ENCODE data around the gene RPE. TPM values are rescaled to one million over a fixed set of nuclear protein-coding genes. Genes with fewer than 3 reads are reported as not detected.
A peak's percentile ranks its signal among the peaks of the same experiment; 100 is the strongest.

Gene RPE
- polyA plus RNA-seq (2011; rRNA removed) (68.4 and 73.3 TPM in 2 replicates), polyA minus RNA-seq (2011; rRNA and poly(A)+ RNA removed) (84.1 and 95.3 TPM in 2 replicates)

GRCh38 chr2:210002158-210003157 is at the start of gene RPE:
Gene RPE (plus strand): TSS chr2:210002638. CDS start chr2:210002662, 24 bp downstream.
- Histone ChIP-seq H3K27me3 (ENCODE audit: control insufficient read depth, insufficient read depth, low read length) (no peaks in the 10 kb centered on the region), H3K4me3 (ENCODE audit: low read depth, low read length) (peak within 1 kb of the TSS; percentile 93), H3K27ac (ENCODE audit: low read depth, low read length) (no peak within 1 kb of the TSS), H3K9me3 (ENCODE audit: control insufficient read depth, insufficient read depth, low read length) (no peaks in the 10 kb centered on the region; the same call in 1 of the 2 replicates)
- POLR2A ChIA-PET = no interaction called here
- CTCF ChIA-PET = interaction anchor here (0.6 to 1.0 kb wide), 3 partner anchors 71 to 196 kb away, joined by 3 to 4 read pairs (median 3); no protein-coding TSS in a partner anchor
- TF ChIP-seq, protein P1, sequence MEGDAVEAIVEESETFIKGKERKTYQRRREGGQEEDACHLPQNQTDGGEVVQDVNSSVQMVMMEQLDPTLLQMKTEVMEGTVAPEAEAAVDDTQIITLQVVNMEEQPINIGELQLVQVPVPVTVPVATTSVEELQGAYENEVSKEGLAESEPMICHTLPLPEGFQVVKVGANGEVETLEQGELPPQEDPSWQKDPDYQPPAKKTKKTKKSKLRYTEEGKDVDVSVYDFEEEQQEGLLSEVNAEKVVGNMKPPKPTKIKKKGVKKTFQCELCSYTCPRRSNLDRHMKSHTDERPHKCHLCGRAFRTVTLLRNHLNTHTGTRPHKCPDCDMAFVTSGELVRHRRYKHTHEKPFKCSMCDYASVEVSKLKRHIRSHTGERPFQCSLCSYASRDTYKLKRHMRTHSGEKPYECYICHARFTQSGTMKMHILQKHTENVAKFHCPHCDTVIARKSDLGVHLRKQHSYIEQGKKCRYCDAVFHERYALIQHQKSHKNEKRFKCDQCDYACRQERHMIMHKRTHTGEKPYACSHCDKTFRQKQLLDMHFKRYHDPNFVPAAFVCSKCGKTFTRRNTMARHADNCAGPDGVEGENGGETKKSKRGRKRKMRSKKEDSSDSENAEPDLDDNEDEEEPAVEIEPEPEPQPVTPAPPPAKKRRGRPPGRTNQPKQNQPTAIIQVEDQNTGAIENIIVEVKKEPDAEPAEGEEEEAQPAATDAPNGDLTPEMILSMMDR (IDR thresholded peaks at IDR 0.05; ENCODE audit: low read depth, low read length) = no peak
- DNase-seq (ENCODE audit: low read depth, low spot score) = peak; percentile 70

- ChIA-PET POLR2A (no interaction called here), CTCF (no interaction called here)
- Histone ChIP-seq H3K27ac (ENCODE audit: low read depth, low read length) (no peak overlapping the region), H3K27me3 (ENCODE audit: control insufficient read depth, insufficient read depth, low read length) (no peaks in the 10 kb centered on the region), H3K9me3 (ENCODE audit: control insufficient read depth, insufficient read depth, low read length) (no peaks in the 10 kb centered on the region), H3K4me3 (ENCODE audit: low read depth, low read length) (no peak overlapping the region)
- TF ChIP-seq, protein P1 (IDR thresholded peaks at IDR 0.05; ENCODE audit: low read depth, low read length) = no peak
- no peak for DNase-seq (ENCODE audit: low read depth, low spot score)
Observed at GRCh38 chr2:209956271-209956670, 46.2 kb upstream of the RPE start.

DNA sequence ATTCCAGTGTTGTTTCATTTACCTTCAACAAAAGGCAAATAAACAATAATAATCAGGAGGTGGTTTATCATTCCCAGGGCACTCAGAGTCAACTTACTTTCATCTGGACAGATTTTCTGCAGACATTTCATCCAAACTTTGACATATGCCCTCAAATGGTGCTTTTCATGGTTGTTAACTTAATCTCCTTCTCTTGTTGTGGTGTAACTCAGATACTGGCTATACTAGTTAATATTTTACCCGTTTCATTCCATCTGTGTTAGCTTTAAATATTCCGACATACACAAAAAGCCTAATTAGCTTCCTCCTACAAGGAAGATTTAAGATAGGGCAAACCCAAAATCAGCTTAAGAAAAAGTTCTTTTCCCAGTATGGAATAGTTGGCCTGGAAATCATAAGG is 44.4 kb upstream of the RPE start:
- TF ChIP-seq, protein P1 (IDR thresholded peaks at IDR 0.05; ENCODE audit: low read depth, low read length) = no peak
- CTCF ChIA-PET = no interaction called here
- DNase-seq (ENCODE audit: low read depth, low spot score) = no peak
- H3K27me3 ChIP-seq (ENCODE audit: control insufficient read depth, insufficient read depth, low read length) = no peaks in the 10 kb centered on the region
- POLR2A ChIA-PET = no interaction called here
- H3K9me3 ChIP-seq (ENCODE audit: control insufficient read depth, insufficient read depth, low read length) = no peaks in the 10 kb centered on the region
- no peak overlapping the region for H3K27ac ChIP-seq (ENCODE audit: low read depth, low read length)
- H3K4me3 ChIP-seq (ENCODE audit: low read depth, low read length) = no peak overlapping the region

- Histone ChIP-seq H3K4me3 (ENCODE audit: low read depth, low read length) (no peak overlapping the region), H3K27me3 (ENCODE audit: control insufficient read depth, insufficient read depth, low read length) (no peaks in the 10 kb centered on the region), H3K9me3 (ENCODE audit: control insufficient read depth, insufficient read depth, low read length) (no peaks in the 10 kb centered on the region), H3K27ac (ENCODE audit: low read depth, low read length) (no peak overlapping the region)
- TF ChIP-seq, protein P1 (IDR thresholded peaks at IDR 0.05; ENCODE audit: low read depth, low read length) = no peak
- CTCF ChIA-PET = interaction anchor here (1.4 to 3.0 kb wide), 6 partner anchors 11 to 626 kb away, joined by 3 to 21 read pairs (median 11); no protein-coding TSS in a partner anchor
- no peak for DNase-seq (ENCODE audit: low read depth, low spot score)
- POLR2A ChIA-PET = no interaction called here
Observed at GRCh38 chr2:209960045-209960444, 42.4 kb upstream of the RPE start.

All from AG04450 (cell line).